Lower leg skin (tissue), 4 donors: ENCODE results near the gene ULK2. TPM values are rescaled to one million over a fixed set of nuclear protein-coding genes. Genes with fewer than 3 reads are reported as not detected.
"Not testable (repeated sequence)": the region's sequence is repeated elsewhere in the genome, so short reads cannot be mapped to it uniquely, and the experiment has no call there.

Experiments used
- DNase-seq, 2 donors: peaks; one replicate each; pipeline ENCODE4 v3.0.0-alpha.2; 2019; ENCODE audit warnings: low spot score in 2 of 2
- H3K4me3 ChIP-seq: fragments of 200-600 bp; sonication (generic); 2 replicates; pipeline ENCODE4 v1.5.1; 2017; ENCODE audit warnings: mild to moderate bottlenecking, low read depth; ENCODE audit not compliant: poor library complexity, severe bottlenecking
- POLR2A ChIP-seq, 2 donors: fragments of 450-650 bp; IDR thresholded peaks; one replicate each; pipeline ENCODE4 v1.6.1; 2016 to 2017; ENCODE audit warnings: antibody characterized with exemption in 2 of 2, mild to moderate bottlenecking in 1 of 2, moderate library complexity in 1 of 2
- WGBS, 2 donors: methylation state at CpG; one replicate each; pipeline ENCODE4 v1.1.5; 2018; 5-methylcytosine and 5-hydroxymethylcytosine counted together
- intact Hi-C: fragments of 100-400 bp; cut with DNase I; formaldehyde crosslinking; loops from one replicate; pipeline ENCODE4 v1.15.0; 2023; ENCODE audit warnings: low total_unique reads
- total RNA-seq, 4 donors: library from RNA; depleted of rRNA; stranded (reverse); fragments of >200 nt; gene quantifications; one replicate each; pipeline ENCODE4 v1.1.0, GENCODE V29; 2016
- TF ChIP-seq, protein P1 (sequence below), 3 donors: fragments of 450-650 bp; IDR thresholded peaks; one replicate each; pipeline ENCODE4 v1.5.1; 2016; ENCODE audit warnings: antibody characterized with exemption in 3 of 3, mild to moderate bottlenecking in 3 of 3, moderate library complexity in 2 of 3

The ULK2 gene
- total RNA-seq, 4 donors from 2014 or later, result 10.0 to 24.8 (median 19.7) TPM

- TF ChIP-seq, protein P1, sequence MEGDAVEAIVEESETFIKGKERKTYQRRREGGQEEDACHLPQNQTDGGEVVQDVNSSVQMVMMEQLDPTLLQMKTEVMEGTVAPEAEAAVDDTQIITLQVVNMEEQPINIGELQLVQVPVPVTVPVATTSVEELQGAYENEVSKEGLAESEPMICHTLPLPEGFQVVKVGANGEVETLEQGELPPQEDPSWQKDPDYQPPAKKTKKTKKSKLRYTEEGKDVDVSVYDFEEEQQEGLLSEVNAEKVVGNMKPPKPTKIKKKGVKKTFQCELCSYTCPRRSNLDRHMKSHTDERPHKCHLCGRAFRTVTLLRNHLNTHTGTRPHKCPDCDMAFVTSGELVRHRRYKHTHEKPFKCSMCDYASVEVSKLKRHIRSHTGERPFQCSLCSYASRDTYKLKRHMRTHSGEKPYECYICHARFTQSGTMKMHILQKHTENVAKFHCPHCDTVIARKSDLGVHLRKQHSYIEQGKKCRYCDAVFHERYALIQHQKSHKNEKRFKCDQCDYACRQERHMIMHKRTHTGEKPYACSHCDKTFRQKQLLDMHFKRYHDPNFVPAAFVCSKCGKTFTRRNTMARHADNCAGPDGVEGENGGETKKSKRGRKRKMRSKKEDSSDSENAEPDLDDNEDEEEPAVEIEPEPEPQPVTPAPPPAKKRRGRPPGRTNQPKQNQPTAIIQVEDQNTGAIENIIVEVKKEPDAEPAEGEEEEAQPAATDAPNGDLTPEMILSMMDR (IDR thresholded peaks at IDR 0.05), result no peak
- no peak for TF ChIP-seq POLR2A (IDR thresholded peaks at IDR 0.05)
- peak; percentile 37 to 80 for DNase-seq
- no peak overlapping the region for H3K4me3 ChIP-seq
- intact Hi-C loops, result no loop called here
- 74 to 85% methylated on average over 5 of the region's 5 CpGs for WGBS, 2 donors
These were observed 37.2 kb upstream of the ULK2 start for GRCh38 chr17:19904924-19905323.

DNA sequence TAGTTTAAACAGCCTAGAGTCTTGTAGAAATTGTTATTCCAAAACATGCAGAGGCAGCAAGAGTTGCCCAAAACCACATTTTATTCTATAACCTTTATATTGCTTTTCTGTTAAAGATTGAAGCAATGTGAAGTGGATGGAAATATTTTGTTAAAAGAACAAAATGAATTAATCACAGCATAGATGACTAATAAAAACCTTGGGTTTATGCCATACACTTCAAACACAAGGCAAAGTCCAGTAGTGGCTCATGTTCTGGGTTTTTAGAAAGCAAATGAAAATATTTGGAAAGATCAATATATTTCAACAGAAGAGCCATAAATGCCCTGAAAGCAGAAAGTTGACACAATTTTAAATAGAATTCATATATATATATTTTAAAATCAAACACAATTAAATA, 36.7 kb upstream of the ULK2 start:
- intact Hi-C loops, result no loop called here

DNA sequence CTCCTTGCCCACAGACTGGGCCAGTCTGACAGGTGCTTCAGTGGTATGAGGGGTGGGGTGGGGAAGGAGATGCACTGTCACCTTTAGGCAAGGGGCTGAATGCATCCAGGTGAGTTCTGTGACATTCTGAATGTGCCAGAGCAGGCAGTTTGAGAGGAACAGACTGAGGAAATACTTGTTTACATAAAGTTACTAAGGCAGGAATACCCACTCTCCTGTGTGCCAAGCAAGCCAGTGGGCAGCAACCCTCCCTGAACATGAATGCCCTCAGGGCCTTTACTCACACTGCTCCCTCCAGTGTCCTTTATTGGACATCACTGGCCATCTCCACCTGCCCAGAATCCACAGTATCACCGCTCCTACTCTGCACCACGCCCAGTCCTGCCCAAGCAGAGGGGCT, 33.1 kb upstream of the ULK2 start:
- DNase-seq, result peak in 1 of 2 donors; percentile 25
- H3K4me3 ChIP-seq, result no peak overlapping the region
- no peak for TF ChIP-seq POLR2A (IDR thresholded peaks at IDR 0.05)
- TF ChIP-seq, protein P1 (IDR thresholded peaks at IDR 0.05), result no peak
- intact Hi-C loops, result no loop called here
- WGBS, 2 donors, result 97% methylated on average over 2 of the region's 2 CpGs

More for the DNA sequence above, 36.7 kb upstream of the ULK2 start:
- TF ChIP-seq, protein P1 (IDR thresholded peaks at IDR 0.05), result no peak
- TF ChIP-seq POLR2A (IDR thresholded peaks at IDR 0.05), result no peak
- H3K4me3 ChIP-seq, result no peak overlapping the region
- DNase-seq, result no peak

DNA sequence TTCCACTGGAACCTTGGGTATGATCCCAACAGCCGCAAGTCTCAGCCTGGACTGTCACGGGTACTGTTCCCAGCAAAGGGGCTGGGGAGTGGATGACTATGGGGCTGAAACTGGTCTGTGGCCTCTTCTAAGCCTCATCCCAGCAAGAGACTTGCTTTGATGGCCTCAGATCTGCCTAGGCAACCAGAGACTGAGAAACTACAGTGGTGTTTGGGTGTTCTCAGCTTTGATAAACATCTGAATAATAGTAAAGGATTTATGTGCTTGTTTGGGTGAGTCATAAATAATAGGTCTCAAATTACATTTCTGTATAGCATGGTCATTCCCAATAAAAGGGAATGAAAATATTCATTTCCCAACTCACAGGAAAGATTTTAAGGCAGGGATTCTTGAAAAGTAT, 30.2 kb upstream of the ULK2 start:
- DNase-seq, result peak in 1 of 2 donors; percentile 61
- TF ChIP-seq POLR2A (IDR thresholded peaks at IDR 0.05), result no peak
- TF ChIP-seq, protein P1 (IDR thresholded peaks at IDR 0.05), result no peak
- WGBS, 2 donors, result 28 to 56% methylated on average over 2 of the region's 2 CpGs
- intact Hi-C loops, result no loop called here
- H3K4me3 ChIP-seq, result no peak overlapping the region

DNA sequence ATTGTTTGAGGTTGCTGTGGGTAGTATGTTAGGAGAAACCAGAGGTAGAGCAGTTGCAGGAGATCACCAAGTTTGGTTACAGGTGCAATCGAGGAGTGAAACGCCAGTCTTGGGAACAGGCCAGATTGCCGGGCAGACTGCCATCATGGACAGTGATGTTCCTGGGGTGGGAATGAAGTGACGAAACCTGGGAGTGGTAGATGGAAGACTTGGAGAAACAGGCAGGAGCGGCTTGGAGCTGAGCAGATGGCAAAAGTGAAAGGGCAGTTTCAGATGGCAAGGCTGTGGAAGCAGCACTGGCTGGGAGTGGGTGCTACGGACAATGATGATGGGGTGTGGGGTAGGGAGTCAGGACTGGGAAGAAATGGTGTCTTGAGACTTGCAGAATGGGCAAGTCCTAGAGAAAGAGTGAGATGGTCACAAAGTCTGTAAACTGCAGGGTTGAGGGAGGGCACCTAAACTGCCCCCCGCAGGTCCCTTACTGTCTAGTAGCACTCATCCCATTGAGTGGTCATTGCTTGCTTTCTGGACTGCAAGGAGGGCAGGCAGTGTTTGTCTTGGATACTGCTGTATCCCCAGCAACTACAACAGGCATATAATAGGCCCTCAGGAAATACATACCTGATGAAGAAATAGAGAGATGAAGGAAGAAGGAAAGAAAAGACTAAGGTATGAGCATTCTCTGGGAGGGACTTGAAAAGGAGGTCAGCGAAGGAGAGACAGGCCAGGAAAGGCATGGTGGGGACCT, 29.5 kb upstream of the ULK2 start:
- DNase-seq, result peak in 1 of 2 donors; percentile 78
- no peak overlapping the region for H3K4me3 ChIP-seq
- TF ChIP-seq, protein P1 (IDR thresholded peaks at IDR 0.05), result no peak
- TF ChIP-seq POLR2A (IDR thresholded peaks at IDR 0.05), result no peak
- intact Hi-C loops, result no loop called here
- WGBS, 2 donors, result 60 to 61% methylated on average over 8 of the region's 8 CpGs

DNA sequence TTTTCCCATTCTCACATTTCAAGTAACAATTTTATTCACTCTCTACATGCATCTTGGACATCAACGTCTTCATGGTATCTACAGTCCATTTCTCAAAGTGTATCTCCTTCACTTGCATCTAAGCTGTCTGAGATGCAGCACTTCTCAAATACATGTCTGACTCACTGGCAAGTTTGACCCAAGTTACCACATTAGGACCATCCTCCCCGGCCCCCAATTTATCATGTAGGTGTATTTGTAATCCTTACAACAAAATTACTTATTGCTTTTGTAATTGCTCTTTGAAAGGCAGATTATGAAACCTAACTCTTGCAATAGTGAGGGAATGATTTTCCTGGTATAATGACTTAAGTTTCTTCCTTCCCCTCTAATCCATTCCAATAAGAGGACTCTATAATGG, 28.9 kb upstream of the ULK2 start:
- 85 to 90% methylated on average over 2 of the region's 2 CpGs for WGBS, 2 donors
- DNase-seq, result peak in 1 of 2 donors; percentile 2
- no peak overlapping the region for H3K4me3 ChIP-seq
- intact Hi-C loops, result no loop called here
- TF ChIP-seq POLR2A (IDR thresholded peaks at IDR 0.05), result no peak
- TF ChIP-seq, protein P1 (IDR thresholded peaks at IDR 0.05), result no peak

GRCh38 chr17:19890554-19890953, 22.8 kb upstream of the ULK2 start:
- intact Hi-C loops, H3K4me3 ChIP-seq, DNase-seq: not testable (repeated sequence)
- WGBS, 2 donors, result 87 to 90% methylated on average over 5 of the region's 5 CpGs

- DNase-seq, intact Hi-C loops, H3K4me3 ChIP-seq: not testable (repeated sequence)
- 94 to 97% methylated on average over 5 of the region's 5 CpGs for WGBS, 2 donors
These were observed 22.3 kb upstream of the ULK2 start for GRCh38 chr17:19890001-19890400.
